ENCODE measurements around the gene KRAS.

GRCh38 chr12:25262389-25263074 lies 11.8 kb upstream of the KRAS start:
- no peak for TF ChIP-seq CTCF (IDR thresholded peaks at IDR 0.05)
- TF ChIP-seq POLR2A (IDR thresholded peaks at IDR 0.05), result no peak
